ENCODE measurements around the gene NBEAL1.
"Not testable (repeated sequence)": the region's sequence is repeated elsewhere in the genome, so short reads cannot be mapped to it uniquely, and the experiment has no call there.

NBEAL1 gene

GRCh38 chr2:203201426-203201825 lies 186.8 kb downstream of the NBEAL1 start:
- no peak for TF ChIP-seq ELF4 (IDR thresholded peaks at IDR 0.05)
- no peak for TF ChIP-seq SP1 (IDR thresholded peaks at IDR 0.05)
- TF ChIP-seq PKNOX1 (IDR thresholded peaks at IDR 0.05): no peak
- no peak for TF ChIP-seq ARNT (IDR thresholded peaks at IDR 0.05)
- TF ChIP-seq BHLHE40 (IDR thresholded peaks at IDR 0.05; ENCODE audit: borderline replicate concordance): no peak
- TF ChIP-seq NFRKB (IDR thresholded peaks at IDR 0.05): no peak
- no peak for TF ChIP-seq ZNF384 (IDR thresholded peaks at IDR 0.05)
- no peak for TF ChIP-seq FOXK2 (IDR thresholded peaks at IDR 0.05)
- no peak for TF ChIP-seq LEF1 (IDR thresholded peaks at IDR 0.05; ENCODE audit: borderline replicate concordance)
- no peak for TF ChIP-seq SUZ12 (IDR thresholded peaks at IDR 0.05)
- TF ChIP-seq L3MBTL2 (conservative IDR thresholded peaks at IDR 0.05): no peak
- no peak for DNase-seq (ENCODE audit: extremely low spot score)
- CTCF ChIA-PET: no interaction called here

GRCh38 chr2:203209538-203209937 lies 194.9 kb downstream of the NBEAL1 start:
- ChIA-PET POLR2A (no interaction called here), CTCF (no interaction called here)
- TF ChIP-seq L3MBTL2 (conservative IDR thresholded peaks at IDR 0.05) (no peak), CTBP1 (IDR thresholded peaks at IDR 0.05; ENCODE audit: borderline replicate concordance) (no peak), BHLHE40 (IDR thresholded peaks at IDR 0.05; ENCODE audit: borderline replicate concordance) (no peak), FOXA1 (IDR thresholded peaks at IDR 0.05) (no peak), SP1 (IDR thresholded peaks at IDR 0.05) (no peak), ELF4 (IDR thresholded peaks at IDR 0.05) (no peak), ARNT (IDR thresholded peaks at IDR 0.05) (no peak), PKNOX1 (IDR thresholded peaks at IDR 0.05) (no peak), LEF1 (IDR thresholded peaks at IDR 0.05; ENCODE audit: borderline replicate concordance) (no peak), NFRKB (IDR thresholded peaks at IDR 0.05) (no peak), TARDBP (IDR thresholded peaks at IDR 0.05) (no peak), ZNF384 (IDR thresholded peaks at IDR 0.05) (no peak), FOXM1 (IDR thresholded peaks at IDR 0.05; ENCODE audit: borderline replicate concordance) (no peak), FOXK2 (IDR thresholded peaks at IDR 0.05) (no peak), SUZ12 (IDR thresholded peaks at IDR 0.05) (no peak), HDGF (IDR thresholded peaks at IDR 0.05; ENCODE audit: borderline replicate concordance) (no peak)
- no peak for DNase-seq (ENCODE audit: extremely low spot score)

More at GRCh38 chr2:203201426-203201825, 186.8 kb downstream of the NBEAL1 start:
- POLR2A ChIA-PET: no interaction called here

- no peak for DNase-seq (ENCODE audit: extremely low spot score)
- POLR2A ChIA-PET: interaction anchor here (1.1 to 2.8 kb wide), 2 partner anchors 13 to 16 kb away, joined by 3 to 13 read pairs; partner anchors contain the start of gene CYP20A1
These were observed 210.9 kb downstream of the NBEAL1 start for GRCh38 chr2:203225423-203226039.

GRCh38 chr2:203229674-203230073 lies 215.0 kb downstream of the NBEAL1 start:
- CTCF ChIA-PET: interaction anchor here (0.7 kb wide), 1 partner anchor 676 kb away, joined by 3 read pairs; no protein-coding TSS in a partner anchor
- POLR2A ChIA-PET; DNase-seq (ENCODE audit: extremely low spot score): not testable (repeated sequence)

More at GRCh38 chr2:203225423-203226039, 210.9 kb downstream of the NBEAL1 start:
- CTCF ChIA-PET: interaction anchor here (0.5 to 1.5 kb wide), 8 partner anchors 12 to 590 kb away, joined by 3 to 5 read pairs (median 4); no protein-coding TSS in a partner anchor
- TF ChIP-seq BHLHE40 (IDR thresholded peaks at IDR 0.05; ENCODE audit: borderline replicate concordance): no peak
- no peak for TF ChIP-seq NFRKB (IDR thresholded peaks at IDR 0.05)
- no peak for TF ChIP-seq HDGF (IDR thresholded peaks at IDR 0.05; ENCODE audit: borderline replicate concordance)
- TF ChIP-seq PKNOX1 (IDR thresholded peaks at IDR 0.05): no peak
- TF ChIP-seq ELF4 (IDR thresholded peaks at IDR 0.05): no peak
- TF ChIP-seq TARDBP (IDR thresholded peaks at IDR 0.05): no peak
- no peak for TF ChIP-seq FOXK2 (IDR thresholded peaks at IDR 0.05)
- no peak for TF ChIP-seq LEF1 (IDR thresholded peaks at IDR 0.05; ENCODE audit: borderline replicate concordance)
- no peak for TF ChIP-seq SP1 (IDR thresholded peaks at IDR 0.05)
- TF ChIP-seq FOXA1 (IDR thresholded peaks at IDR 0.05): no peak

- DNase-seq (ENCODE audit: extremely low spot score): no peak
- TF ChIP-seq NFRKB (IDR thresholded peaks at IDR 0.05) (no peak), CTBP1 (IDR thresholded peaks at IDR 0.05; ENCODE audit: borderline replicate concordance) (no peak), ARNT (IDR thresholded peaks at IDR 0.05) (no peak), BHLHE40 (IDR thresholded peaks at IDR 0.05; ENCODE audit: borderline replicate concordance) (no peak), LEF1 (IDR thresholded peaks at IDR 0.05; ENCODE audit: borderline replicate concordance) (no peak), FOXA1 (IDR thresholded peaks at IDR 0.05) (no peak), TARDBP (IDR thresholded peaks at IDR 0.05) (no peak), PKNOX1 (IDR thresholded peaks at IDR 0.05) (no peak), FOXK2 (IDR thresholded peaks at IDR 0.05) (no peak), L3MBTL2 (conservative IDR thresholded peaks at IDR 0.05) (no peak), HDGF (IDR thresholded peaks at IDR 0.05; ENCODE audit: borderline replicate concordance) (no peak), FOXM1 (IDR thresholded peaks at IDR 0.05; ENCODE audit: borderline replicate concordance) (no peak), ELF4 (IDR thresholded peaks at IDR 0.05) (no peak), SUZ12 (IDR thresholded peaks at IDR 0.05) (no peak), SP1 (IDR thresholded peaks at IDR 0.05) (no peak), ZNF384 (IDR thresholded peaks at IDR 0.05) (no peak)
- ChIA-PET POLR2A (interaction anchor here (0.6 to 1.9 kb wide), 4 partner anchors 10 to 326 kb away, joined by 4 to 13 read pairs (median 5); partner anchors contain the start of genes CARF and WDR12), CTCF (interaction anchor here (0.7 to 0.8 kb wide), 3 partner anchors 13 to 822 kb away, joined by 3 read pairs; no protein-coding TSS in a partner anchor)
These were observed 222.9 kb downstream of the NBEAL1 start for GRCh38 chr2:203237346-203238238.
